ENCODE results near the gene PRPF8. TPM values are rescaled to one million over a fixed set of nuclear protein-coding genes. Genes with fewer than 3 reads are reported as not detected.

Gene PRPF8
- total and polyA plus RNA-seq, 2 of the 13 experiments (the other 11 are each of a cell fraction or from before 2014, with no cell fraction given), result 112 to 179 TPM

DNA sequence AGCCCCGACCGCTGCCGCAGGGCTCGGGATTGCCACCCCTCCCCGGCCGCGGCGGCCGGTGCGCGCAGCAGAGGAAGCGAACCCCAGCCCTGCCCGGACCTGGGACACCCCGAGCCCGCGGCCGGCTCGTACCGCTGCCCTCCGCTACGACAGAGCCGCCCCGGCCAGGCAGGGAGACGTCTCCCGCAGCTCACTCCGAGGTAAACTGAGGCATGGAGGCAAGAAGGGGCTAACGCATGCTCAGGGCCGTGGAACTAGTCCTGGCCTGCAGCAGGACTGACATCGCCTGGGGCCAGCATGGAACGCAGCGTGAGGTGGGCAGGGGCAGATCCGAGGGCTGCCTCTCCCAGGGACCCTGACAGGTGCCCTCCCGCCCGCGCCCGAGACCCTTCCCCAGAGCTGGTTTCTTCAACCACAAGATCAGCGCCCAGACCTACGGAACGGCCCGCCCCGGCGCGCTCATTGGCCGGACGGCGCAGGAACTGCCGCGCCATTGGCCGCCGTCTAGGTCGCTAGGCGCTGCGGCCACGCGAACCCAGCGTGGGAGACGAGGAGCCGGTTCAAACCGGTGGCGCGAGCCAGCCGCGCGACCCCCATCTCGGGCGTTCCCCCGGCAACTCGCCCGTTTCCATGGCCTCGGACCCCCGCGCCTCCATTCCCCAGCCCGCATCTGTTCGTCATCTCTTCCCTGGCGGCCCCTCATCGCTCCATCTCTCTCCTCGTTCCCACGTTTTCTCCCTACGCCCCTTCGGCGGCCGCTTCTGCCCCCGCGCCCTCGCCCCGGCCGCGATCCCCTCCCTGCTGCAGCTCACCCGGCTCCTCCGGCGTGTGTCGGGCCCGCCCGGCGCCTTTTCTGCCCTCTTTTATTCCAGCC lies 56.4 kb downstream of the PRPF8 start, which contains the start of gene SLC43A2 (continued):
- TF ChIP-seq, protein P1, sequence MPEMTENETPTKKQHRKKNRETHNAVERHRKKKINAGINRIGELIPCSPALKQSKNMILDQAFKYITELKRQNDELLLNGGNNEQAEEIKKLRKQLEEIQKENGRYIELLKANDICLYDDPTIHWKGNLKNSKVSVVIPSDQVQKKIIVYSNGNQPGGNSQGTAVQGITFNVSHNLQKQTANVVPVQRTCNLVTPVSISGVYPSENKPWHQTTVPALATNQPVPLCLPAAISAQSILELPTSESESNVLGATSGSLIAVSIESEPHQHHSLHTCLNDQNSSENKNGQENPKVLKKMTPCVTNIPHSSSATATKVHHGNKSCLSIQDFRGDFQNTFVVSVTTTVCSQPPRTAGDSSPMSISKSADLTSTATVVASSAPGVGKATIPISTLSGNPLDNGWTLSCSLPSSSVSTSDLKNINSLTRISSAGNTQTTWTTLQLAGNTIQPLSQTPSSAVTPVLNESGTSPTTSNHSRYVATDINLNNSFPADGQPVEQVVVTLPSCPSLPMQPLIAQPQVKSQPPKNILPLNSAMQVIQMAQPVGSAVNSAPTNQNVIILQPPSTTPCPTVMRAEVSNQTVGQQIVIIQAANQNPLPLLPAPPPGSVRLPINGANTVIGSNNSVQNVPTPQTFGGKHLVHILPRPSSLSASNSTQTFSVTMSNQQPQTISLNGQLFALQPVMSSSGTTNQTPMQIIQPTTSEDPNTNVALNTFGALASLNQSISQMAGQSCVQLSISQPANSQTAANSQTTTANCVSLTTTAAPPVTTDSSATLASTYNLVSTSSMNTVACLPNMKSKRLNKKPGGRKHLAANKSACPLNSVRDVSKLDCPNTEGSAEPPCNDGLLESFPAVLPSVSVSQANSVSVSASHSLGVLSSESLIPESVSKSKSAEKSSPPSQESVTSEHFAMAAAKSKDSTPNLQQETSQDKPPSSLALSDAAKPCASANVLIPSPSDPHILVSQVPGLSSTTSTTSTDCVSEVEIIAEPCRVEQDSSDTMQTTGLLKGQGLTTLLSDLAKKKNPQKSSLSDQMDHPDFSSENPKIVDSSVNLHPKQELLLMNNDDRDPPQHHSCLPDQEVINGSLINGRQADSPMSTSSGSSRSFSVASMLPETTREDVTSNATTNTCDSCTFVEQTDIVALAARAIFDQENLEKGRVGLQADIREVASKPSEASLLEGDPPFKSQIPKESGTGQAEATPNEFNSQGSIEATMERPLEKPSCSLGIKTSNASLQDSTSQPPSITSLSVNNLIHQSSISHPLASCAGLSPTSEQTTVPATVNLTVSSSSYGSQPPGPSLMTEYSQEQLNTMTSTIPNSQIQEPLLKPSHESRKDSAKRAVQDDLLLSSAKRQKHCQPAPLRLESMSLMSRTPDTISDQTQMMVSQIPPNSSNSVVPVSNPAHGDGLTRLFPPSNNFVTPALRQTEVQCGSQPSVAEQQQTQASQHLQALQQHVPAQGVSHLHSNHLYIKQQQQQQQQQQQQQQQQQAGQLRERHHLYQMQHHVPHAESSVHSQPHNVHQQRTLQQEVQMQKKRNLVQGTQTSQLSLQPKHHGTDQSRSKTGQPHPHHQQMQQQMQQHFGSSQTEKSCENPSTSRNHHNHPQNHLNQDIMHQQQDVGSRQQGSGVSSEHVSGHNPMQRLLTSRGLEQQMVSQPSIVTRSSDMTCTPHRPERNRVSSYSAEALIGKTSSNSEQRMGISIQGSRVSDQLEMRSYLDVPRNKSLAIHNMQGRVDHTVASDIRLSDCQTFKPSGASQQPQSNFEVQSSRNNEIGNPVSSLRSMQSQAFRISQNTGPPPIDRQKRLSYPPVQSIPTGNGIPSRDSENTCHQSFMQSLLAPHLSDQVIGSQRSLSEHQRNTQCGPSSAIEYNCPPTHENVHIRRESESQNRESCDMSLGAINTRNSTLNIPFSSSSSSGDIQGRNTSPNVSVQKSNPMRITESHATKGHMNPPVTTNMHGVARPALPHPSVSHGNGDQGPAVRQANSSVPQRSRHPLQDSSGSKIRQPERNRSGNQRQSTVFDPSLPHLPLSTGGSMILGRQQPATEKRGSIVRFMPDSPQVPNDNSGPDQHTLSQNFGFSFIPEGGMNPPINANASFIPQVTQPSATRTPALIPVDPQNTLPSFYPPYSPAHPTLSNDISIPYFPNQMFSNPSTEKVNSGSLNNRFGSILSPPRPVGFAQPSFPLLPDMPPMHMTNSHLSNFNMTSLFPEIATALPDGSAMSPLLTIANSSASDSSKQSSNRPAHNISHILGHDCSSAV (CRISPR knock-in tag; IDR thresholded peaks at IDR 0.05; ENCODE audit: borderline replicate concordance), result no peak
- TF ChIP-seq ZBTB8A (CRISPR knock-in tag; IDR thresholded peaks at IDR 0.05; ENCODE audit: borderline replicate concordance, low read depth) (no peak), ZNF569 (CRISPR knock-in tag; IDR thresholded peaks at IDR 0.05; ENCODE audit: borderline replicate concordance) (no peak), SMYD3 (CRISPR knock-in tag; IDR thresholded peaks at IDR 0.05) (no peak), NAIF1 (CRISPR knock-in tag; IDR thresholded peaks at IDR 0.05; ENCODE audit: borderline replicate concordance) (no peak), HNRNPUL1 (IDR thresholded peaks at IDR 0.05; ENCODE audit: low read depth, low read length) (no peak), THYN1 (CRISPR knock-in tag; IDR thresholded peaks at IDR 0.05; ENCODE audit: borderline replicate concordance, low read depth) (no peak), ZNF274 (CRISPR knock-in tag; IDR thresholded peaks at IDR 0.05) (peak; percentile 75), PTBP1 (IDR thresholded peaks at IDR 0.05; ENCODE audit: low read depth, low read length, poor library complexity, severe bottlenecking) (no peak), NFIC (IDR thresholded peaks at IDR 0.05; ENCODE audit: low read length) (no peak), TEAD3 (CRISPR knock-in tag; optimal IDR thresholded peaks at IDR 0.05; ENCODE audit: borderline replicate concordance) (no peak), ZNF260 (CRISPR knock-in tag; IDR thresholded peaks at IDR 0.05; ENCODE audit: borderline replicate concordance, low read depth) (no peak), HDAC1 (CRISPR knock-in tag; IDR thresholded peaks at IDR 0.05) (no peak), SRY (CRISPR knock-in tag; IDR thresholded peaks at IDR 0.05) (no peak; the same call in 1 of the 2 replicates), CCDC6 (CRISPR knock-in tag; IDR thresholded peaks at IDR 0.05) (no peak; the same call in 1 of the 2 replicates), ZNF775 (CRISPR knock-in tag; IDR thresholded peaks at IDR 0.05; ENCODE audit: borderline replicate concordance) (no peak), KDM5B (CRISPR knock-in tag; IDR thresholded peaks at IDR 0.05; ENCODE audit: borderline replicate concordance) (peak; percentile 62), ZNF577 (CRISPR knock-in tag; IDR thresholded peaks at IDR 0.05; ENCODE audit: borderline replicate concordance, low read depth) (no peak)
- TF ChIP-seq, protein P2, sequence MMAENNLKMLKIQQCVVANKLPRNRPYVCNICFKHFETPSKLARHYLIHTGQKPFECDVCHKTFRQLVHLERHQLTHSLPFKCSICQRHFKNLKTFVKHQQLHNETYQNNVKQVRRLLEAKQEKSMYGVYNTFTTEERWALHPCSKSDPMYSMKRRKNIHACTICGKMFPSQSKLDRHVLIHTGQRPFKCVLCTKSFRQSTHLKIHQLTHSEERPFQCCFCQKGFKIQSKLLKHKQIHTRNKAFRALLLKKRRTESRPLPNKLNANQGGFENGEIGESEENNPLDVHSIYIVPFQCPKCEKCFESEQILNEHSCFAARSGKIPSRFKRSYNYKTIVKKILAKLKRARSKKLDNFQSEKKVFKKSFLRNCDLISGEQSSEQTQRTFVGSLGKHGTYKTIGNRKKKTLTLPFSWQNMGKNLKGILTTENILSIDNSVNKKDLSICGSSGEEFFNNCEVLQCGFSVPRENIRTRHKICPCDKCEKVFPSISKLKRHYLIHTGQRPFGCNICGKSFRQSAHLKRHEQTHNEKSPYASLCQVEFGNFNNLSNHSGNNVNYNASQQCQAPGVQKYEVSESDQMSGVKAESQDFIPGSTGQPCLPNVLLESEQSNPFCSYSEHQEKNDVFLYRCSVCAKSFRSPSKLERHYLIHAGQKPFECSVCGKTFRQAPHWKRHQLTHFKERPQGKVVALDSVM (CRISPR knock-in tag; IDR thresholded peaks at IDR 0.05), result 0 out of 2 replicates have a peak, but pooled peaks have one; percentile 12
